ENCODE measurements around the gene ITPRIPL2. TPM values are rescaled to one million over a fixed set of nuclear protein-coding genes. Genes with fewer than 3 reads are reported as not detected.

ITPRIPL2 gene
- 37.5 TPM for total RNA-seq

DNA sequence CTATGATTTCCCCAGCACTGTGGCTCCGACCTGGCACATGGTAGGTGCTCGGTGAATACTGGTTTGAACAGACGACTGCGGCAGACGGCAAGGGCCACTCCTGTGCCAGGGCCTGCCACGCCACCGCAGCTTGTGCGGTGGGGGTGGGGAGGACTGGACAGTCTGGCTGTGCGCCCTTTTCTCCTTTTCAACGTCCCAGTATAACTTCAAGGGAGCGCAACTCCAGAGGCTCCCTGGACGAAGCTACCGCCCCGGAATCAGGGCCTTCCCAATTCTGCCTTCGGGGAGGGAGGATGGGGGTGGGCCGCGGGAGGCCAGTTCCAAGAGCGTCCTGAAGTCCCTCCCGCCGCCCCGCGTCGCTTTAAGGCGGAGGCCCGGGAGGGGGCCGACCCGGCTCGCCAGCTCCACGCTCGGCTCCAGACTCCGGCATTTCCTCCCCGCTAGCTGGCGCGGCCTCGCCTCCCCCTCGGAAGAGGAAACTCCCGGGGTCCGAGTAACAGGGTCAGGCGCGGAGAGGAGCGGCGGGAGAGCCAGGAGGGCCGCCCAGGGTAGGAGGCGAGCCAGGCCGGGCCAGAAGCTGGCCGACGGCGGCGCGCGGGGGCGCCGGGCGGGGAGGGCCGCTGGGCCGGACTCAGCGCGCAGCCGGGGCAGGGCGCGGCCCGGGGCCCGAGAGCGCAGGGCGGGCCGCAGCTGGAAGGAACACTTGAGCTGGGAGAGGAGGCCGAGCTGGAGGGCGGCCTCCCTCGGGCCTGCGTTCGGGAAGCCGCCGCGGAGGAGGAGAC lies at the start of gene ITPRIPL2:
ITPRIPL2 (plus strand) TSS at position 388 of the 782 bp plus-strand sequence. CDS start 498 bp downstream, outside the sequence.

DNA sequence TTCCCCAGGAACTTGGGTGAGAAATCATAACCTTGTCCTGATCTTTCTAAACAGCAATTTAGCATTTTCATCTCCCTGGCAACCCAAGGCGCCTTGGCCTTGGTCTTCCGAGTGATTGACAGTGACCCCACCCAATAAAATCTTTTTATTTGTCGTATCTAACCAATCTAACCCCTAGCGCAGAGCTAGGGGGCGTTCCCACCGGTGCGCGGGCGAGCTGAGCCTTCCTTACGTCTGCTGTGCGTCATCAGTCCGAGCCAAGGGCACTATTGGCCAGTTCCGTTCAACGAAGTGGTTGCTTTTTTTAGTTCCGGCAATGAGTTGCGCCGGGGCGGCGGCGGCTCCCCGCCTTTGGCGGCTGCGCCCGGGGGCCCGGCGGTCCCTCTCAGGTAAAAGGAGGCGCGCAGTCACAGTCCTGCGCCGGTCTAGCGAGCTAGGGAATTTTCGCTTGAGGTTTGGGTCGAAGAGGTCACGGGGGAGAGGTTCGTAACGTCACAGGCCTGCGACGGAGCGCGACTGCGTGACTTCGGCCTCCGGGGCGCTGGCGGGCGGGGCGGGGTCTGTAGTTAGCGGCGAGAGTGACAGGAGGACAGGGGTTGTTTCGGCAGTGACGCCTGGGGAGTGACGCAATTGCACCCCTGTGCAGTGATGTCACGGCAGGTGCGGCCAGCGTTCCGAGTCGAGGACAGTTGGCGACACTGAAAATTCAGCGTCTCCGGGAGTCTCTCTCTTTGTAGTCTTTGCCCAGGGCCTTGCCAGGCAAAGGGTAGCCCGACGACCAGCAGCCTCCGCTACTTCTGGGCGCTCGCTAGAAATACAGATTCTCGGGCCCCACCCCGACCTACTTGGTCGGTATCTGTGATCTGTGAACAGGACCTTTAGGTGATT lies 46.2 kb upstream of the ITPRIPL2 start, which contains the start of gene COQ7:
COQ7 (plus strand) TSS at position 266 of the 888 bp plus-strand sequence; CDS start at position 317, 51 bp downstream.

DNA sequence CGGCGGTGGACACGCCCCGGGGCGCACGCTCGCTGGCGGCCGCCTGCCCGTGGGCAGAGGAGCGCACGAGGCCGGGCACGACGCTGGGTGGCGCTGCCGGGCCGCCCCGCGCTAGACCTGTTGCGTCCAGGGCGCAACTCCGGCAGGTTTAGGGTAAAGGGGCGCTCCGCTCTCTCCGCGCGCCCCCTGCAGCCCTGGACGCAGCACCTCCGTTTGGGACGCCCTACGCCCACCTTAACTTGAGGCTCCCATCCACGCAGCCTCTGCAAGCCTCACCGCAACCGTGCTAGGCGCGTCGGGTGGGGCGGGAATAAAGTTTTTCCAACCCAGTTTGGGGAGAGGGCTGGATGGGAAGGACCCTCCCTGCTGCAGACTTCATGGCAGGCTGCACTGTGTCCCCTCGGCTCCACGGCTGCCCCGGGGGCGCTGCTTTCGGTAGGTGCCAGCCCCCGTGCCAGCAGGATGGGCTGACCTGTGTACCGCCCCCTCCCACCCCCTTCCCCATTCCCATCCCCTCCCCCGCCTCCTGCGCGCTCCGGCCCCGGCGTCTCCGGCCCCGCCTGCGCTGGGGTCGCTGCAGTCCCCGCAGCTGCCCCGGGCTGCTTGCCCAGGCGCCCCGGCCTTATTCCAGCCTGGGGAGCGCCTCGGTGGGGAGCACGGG lies 54.1 kb downstream of the ITPRIPL2 start, which contains the start of gene SYT17:
SYT17 (plus strand) TSS at position 531 of the 661 bp plus-strand sequence. CDS start 407 bp downstream, outside the sequence.

Other genes with a start within 250 kb of the ITPRIPL2 start
- 84.3 TPM for gene SMG1, start 187.6 kb upstream of the ITPRIPL2 start, total RNA-seq
- 1.9 TPM for gene TMC7, start 130.0 kb upstream of the ITPRIPL2 start, total RNA-seq
- gene COQ7, start 46.4 kb upstream of the ITPRIPL2 start, total RNA-seq: 35.2 TPM
- gene SYT17, start 54.3 kb downstream of the ITPRIPL2 start, total RNA-seq: 7.3 TPM
- gene CLEC19A, start 171.8 kb downstream of the ITPRIPL2 start, total RNA-seq: 0.18 TPM